CD4-positive, alpha-beta memory T cell (primary cell): ENCODE data around the gene ARMC3. TPM values are rescaled to one million over a fixed set of nuclear protein-coding genes. Genes with fewer than 3 reads are reported as not detected.
A peak's percentile ranks its signal among the peaks of the same experiment; 100 is the strongest.

Source experiments
- CTCF ChIA-PET: fragments of 350-600 bp; sonication (Branson Sonifier 250); formaldehyde crosslinking; loops from one replicate; lab custom pipeline; 2021; ENCODE audit warnings: inconsistent platforms; ENCODE audit not compliant: partially characterized antibody; lab: Charles Lee
- POLR2A ChIA-PET: fragments of 350-600 bp; sonication (Branson Sonifier 250); formaldehyde crosslinking; loops from one replicate; lab custom pipeline; 2021; ENCODE audit not compliant: partially characterized antibody; lab: Charles Lee
- DNase-seq, 5 donors: peaks; one replicate each; pipeline versions ENCODE4 v3.0.0 to v3.0.0-alpha.2; 2020 to 2022; ENCODE audit warnings: mixed read lengths in 1 of 5
- H3K27ac ChIP-seq: one replicate; pipeline ENCODE4 v1.7.0; 2013; ENCODE audit warnings: low read depth, low read length
- H3K27me3 ChIP-seq: 2 replicates; pipeline ENCODE4 v1.7.0; 2013; ENCODE audit warnings: mild to moderate bottlenecking, low read length, moderate library complexity; ENCODE audit not compliant: insufficient read depth
- H3K36me3 ChIP-seq: 2 replicates; pipeline ENCODE4 v1.7.0; 2013; ENCODE audit warnings: mild to moderate bottlenecking, low read length, moderate library complexity; ENCODE audit not compliant: insufficient read depth
- H3K4me1 ChIP-seq: 2 replicates; pipeline ENCODE4 v1.7.0; 2013; ENCODE audit warnings: mild to moderate bottlenecking, low read length, moderate library complexity; ENCODE audit not compliant: insufficient read depth
- H3K4me3 ChIP-seq, 2 donors: one replicate each; pipeline ENCODE4 v1.7.0; 2013; ENCODE audit warnings: low read length in 2 of 2, mild to moderate bottlenecking in 1 of 2
- H3K9me3 ChIP-seq, 2 donors: one replicate each; pipeline ENCODE4 v1.7.0; 2013; ENCODE audit warnings: low read length in 2 of 2, control low read depth in 1 of 2; ENCODE audit not compliant: control insufficient read depth in 1 of 2
- H3K27ac Mint-ChIP-seq, 7 donors: one replicate each; pipeline ENCODE4 v1.8.0; 2020 to 2021; ENCODE audit warnings: mixed read lengths in 7 of 7, mild to moderate bottlenecking in 6 of 7, inconsistent platforms in 3 of 7, moderate library complexity in 3 of 7
- H3K27me3 Mint-ChIP-seq, 2 donors: one replicate each; pipeline ENCODE4 v1.8.0; 2020 to 2021; ENCODE audit warnings: mixed read lengths in 2 of 2
- H3K36me3 Mint-ChIP-seq, 2 donors: one replicate each; pipeline ENCODE4 v1.8.0; 2020 to 2021; ENCODE audit warnings: mixed read lengths in 2 of 2, inconsistent platforms in 1 of 2, mild to moderate bottlenecking in 1 of 2
- H3K4me1 Mint-ChIP-seq, 4 donors: one replicate each; pipeline ENCODE4 v1.8.0; 2020 to 2021; ENCODE audit warnings: mixed read lengths in 4 of 4, mild to moderate bottlenecking in 1 of 4
- H3K4me3 Mint-ChIP-seq, 8 donors: one replicate each; pipeline ENCODE4 v1.8.0; 2020 to 2021; ENCODE audit warnings: mixed read lengths in 8 of 8, mild to moderate bottlenecking in 7 of 8, moderate library complexity in 6 of 8, inconsistent platforms in 3 of 8
- H3K9me3 Mint-ChIP-seq, 8 donors: one replicate each; pipeline ENCODE4 v1.8.0; 2020 to 2021; ENCODE audit warnings: mixed read lengths in 8 of 8, mild to moderate bottlenecking in 5 of 8, inconsistent platforms in 3 of 8, moderate library complexity in 1 of 8
- intact Hi-C: fragments of 100-400 bp; cut with micrococcal nuclease; formaldehyde crosslinking; loops from one replicate; pipeline ENCODE4 v1.15.1; 2023
- polyA plus RNA-seq, 2 donors: library from polyadenylated mRNA; unstranded; fragments of 300-500 nt; fragmentation: Illumina TruSeq; gene quantifications; one replicate each; pipeline ENCODE4 v1.2.3, GENCODE V29; 2021
- total RNA-seq, 2 experiments: library from RNA; stranded (reverse); gene quantifications; one replicate each; pipeline ENCODE4 v1.2.3, GENCODE V29; 2021

The ARMC3 gene
- total RNA-seq: not detected
- not detected for polyA plus RNA-seq

GRCh38 chr10:22927661-22928403 lies at the start of gene ARMC3:
Gene ARMC3 (plus strand): TSS chr10:22928053. CDS start chr10:22931997, 3,944 bp downstream.
- peak; percentile 66 to 77 (median 75) for DNase-seq
- intact Hi-C loops: no loop called here
- Mint-ChIP-seq H3K4me1 (peaks cover 0 to 1% (median 0%) of the 10 kb centered on the region in 4 donors), H3K4me3 (no peak within 1 kb of the TSS), H3K27ac (peak within 1 kb of the TSS in 1 of 7 donors; percentile 69), H3K27me3 (peaks cover 5 to 10% of the 10 kb centered on the region in 2 donors), H3K36me3 (no peaks in the 10 kb centered on the region), H3K9me3 (peaks cover 0 to 6% (median under 1%) of the 10 kb centered on the region in 8 donors)
- Histone ChIP-seq H3K27me3 (peaks cover 14% of the 10 kb centered on the region), H3K9me3 (no peaks in the 10 kb centered on the region), H3K4me3 (peak within 1 kb of the TSS; percentile 40 to 43), H3K27ac (no peak within 1 kb of the TSS), H3K36me3 (no peaks in the 10 kb centered on the region), H3K4me1 (peaks cover 6% of the 10 kb centered on the region)
- ChIA-PET POLR2A (interaction anchor here (0.6 kb wide), 1 partner anchor 301 kb away, joined by 3 read pairs; no protein-coding TSS in a partner anchor), CTCF (interaction anchor here (1.1 kb wide), 1 partner anchor 11 kb away, joined by 3 read pairs; no protein-coding TSS in a partner anchor)

GRCh38 chr10:22891797-22892196 lies 36.1 kb upstream of the ARMC3 start:
- POLR2A ChIA-PET: no interaction called here
- no peak for DNase-seq

GRCh38 chr10:22893781-22894180 lies 34.1 kb upstream of the ARMC3 start:
- Histone ChIP-seq H3K27ac (no peak overlapping the region), H3K27me3 (no peaks in the 10 kb centered on the region), H3K4me1 (no peaks in the 10 kb centered on the region), H3K36me3 (no peaks in the 10 kb centered on the region), H3K9me3 (no peaks in the 10 kb centered on the region), H3K4me3 (no peak overlapping the region)
- ChIA-PET POLR2A (no interaction called here), CTCF (no interaction called here)
- no peak overlapping the region for H3K27ac Mint-ChIP-seq
- no peak overlapping the region for H3K4me3 Mint-ChIP-seq
- peaks cover 2 to 6% of the 10 kb centered on the region in 2 donors for H3K36me3 Mint-ChIP-seq
- intact Hi-C loops: no loop called here
- peaks cover 0 to 41% (median 23%) of the 10 kb centered on the region in 8 donors for H3K9me3 Mint-ChIP-seq
- no peaks in the 10 kb centered on the region for H3K4me1 Mint-ChIP-seq
- DNase-seq: no peak
- peaks cover 0 to 2% of the 10 kb centered on the region in 2 donors for H3K27me3 Mint-ChIP-seq

More at GRCh38 chr10:22891797-22892196, 36.1 kb upstream of the ARMC3 start:
- H3K27me3 Mint-ChIP-seq: peaks cover 0 to 5% of the 10 kb centered on the region in 2 donors
- CTCF ChIA-PET: no interaction called here
- no peaks in the 10 kb centered on the region for H3K4me1 Mint-ChIP-seq
- Histone ChIP-seq H3K27ac (no peak overlapping the region), H3K9me3 (no peaks in the 10 kb centered on the region), H3K36me3 (no peaks in the 10 kb centered on the region), H3K4me1 (no peaks in the 10 kb centered on the region), H3K27me3 (no peaks in the 10 kb centered on the region), H3K4me3 (no peak overlapping the region)
- no peak overlapping the region for H3K4me3 Mint-ChIP-seq
- peaks cover 3 to 60% (median 35%) of the 10 kb centered on the region in 8 donors for H3K9me3 Mint-ChIP-seq
- intact Hi-C loops: no loop called here
- H3K27ac Mint-ChIP-seq: no peak overlapping the region
- H3K36me3 Mint-ChIP-seq: peaks cover 6 to 7% of the 10 kb centered on the region in 2 donors

DNA sequence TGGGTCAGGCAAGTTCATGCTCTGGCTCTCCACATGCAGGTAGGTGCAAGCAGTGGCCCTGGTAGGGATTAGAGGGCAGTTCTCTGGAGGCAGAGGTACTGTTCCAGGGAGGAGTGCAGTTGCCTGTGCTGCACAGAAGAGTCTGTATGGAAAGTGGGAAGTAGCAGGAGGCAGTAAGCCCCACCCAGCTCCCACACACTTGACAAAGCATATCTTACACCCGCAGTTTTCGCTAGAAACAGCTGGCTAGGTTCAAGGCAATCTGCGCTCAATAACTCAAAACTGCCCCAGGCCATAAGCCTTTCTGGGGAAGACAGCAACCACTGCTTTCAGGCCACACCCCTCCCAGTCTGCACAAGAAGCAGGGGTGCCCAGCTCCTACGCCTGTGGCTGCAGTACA lies 33.1 kb upstream of the ARMC3 start:
- H3K27me3 ChIP-seq: no peaks in the 10 kb centered on the region
- intact Hi-C loops: no loop called here
- H3K4me3 ChIP-seq: no peak overlapping the region
- Mint-ChIP-seq H3K27me3 (peaks cover 0 to 2% of the 10 kb centered on the region in 2 donors), H3K4me1 (no peaks in the 10 kb centered on the region), H3K36me3 (peaks cover 2 to 6% of the 10 kb centered on the region in 2 donors), H3K9me3 (peaks cover 0 to 35% (median 21%) of the 10 kb centered on the region in 8 donors), H3K27ac (no peak overlapping the region), H3K4me3 (no peak overlapping the region)
- POLR2A ChIA-PET: no interaction called here
- no peaks in the 10 kb centered on the region for H3K4me1 ChIP-seq
- DNase-seq: no peak
- CTCF ChIA-PET: interaction anchor here (0.6 kb wide), 1 partner anchor 69 kb away, joined by 3 read pairs; no protein-coding TSS in a partner anchor
- H3K9me3 ChIP-seq: no peaks in the 10 kb centered on the region
- no peak overlapping the region for H3K27ac ChIP-seq
- no peaks in the 10 kb centered on the region for H3K36me3 ChIP-seq

DNA sequence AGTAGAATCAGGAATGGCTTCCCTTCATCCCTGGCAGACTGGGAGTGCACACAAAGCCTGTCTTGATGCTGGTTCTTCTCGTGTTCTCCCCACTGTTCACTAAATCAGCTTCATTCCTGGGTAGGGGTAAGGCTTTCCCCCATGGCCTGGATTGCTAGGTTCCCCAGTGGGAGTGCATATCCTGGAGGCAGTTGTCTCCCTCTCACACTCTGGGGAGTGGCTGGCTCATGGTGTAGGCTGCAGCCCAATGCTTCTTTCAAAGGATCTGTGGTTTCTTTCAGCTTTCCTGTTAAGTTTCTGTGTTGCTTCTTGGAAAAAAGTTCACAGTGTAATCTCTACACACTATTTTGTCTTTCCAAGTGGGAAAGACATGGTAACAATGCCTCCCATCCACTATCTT lies 32.6 kb upstream of the ARMC3 start:
- H3K4me3 ChIP-seq: no peak overlapping the region
- peaks cover 0 to 29% (median 18%) of the 10 kb centered on the region in 8 donors for H3K9me3 Mint-ChIP-seq
- CTCF ChIA-PET: interaction anchor here (0.6 kb wide), 1 partner anchor 69 kb away, joined by 3 read pairs; no protein-coding TSS in a partner anchor
- intact Hi-C loops: no loop called here
- no peak overlapping the region for H3K27ac Mint-ChIP-seq
- no peaks in the 10 kb centered on the region for H3K4me1 ChIP-seq
- H3K4me1 Mint-ChIP-seq: no peaks in the 10 kb centered on the region
- H3K4me3 Mint-ChIP-seq: no peak overlapping the region
- H3K27me3 ChIP-seq: no peaks in the 10 kb centered on the region
- H3K36me3 Mint-ChIP-seq: peaks cover 2 to 6% of the 10 kb centered on the region in 2 donors
- no peaks in the 10 kb centered on the region for H3K9me3 ChIP-seq
- DNase-seq: no peak
- H3K27me3 Mint-ChIP-seq: peaks cover 0 to 2% of the 10 kb centered on the region in 2 donors
- POLR2A ChIA-PET: no interaction called here
- H3K27ac ChIP-seq: no peak overlapping the region
- H3K36me3 ChIP-seq: no peaks in the 10 kb centered on the region

DNA sequence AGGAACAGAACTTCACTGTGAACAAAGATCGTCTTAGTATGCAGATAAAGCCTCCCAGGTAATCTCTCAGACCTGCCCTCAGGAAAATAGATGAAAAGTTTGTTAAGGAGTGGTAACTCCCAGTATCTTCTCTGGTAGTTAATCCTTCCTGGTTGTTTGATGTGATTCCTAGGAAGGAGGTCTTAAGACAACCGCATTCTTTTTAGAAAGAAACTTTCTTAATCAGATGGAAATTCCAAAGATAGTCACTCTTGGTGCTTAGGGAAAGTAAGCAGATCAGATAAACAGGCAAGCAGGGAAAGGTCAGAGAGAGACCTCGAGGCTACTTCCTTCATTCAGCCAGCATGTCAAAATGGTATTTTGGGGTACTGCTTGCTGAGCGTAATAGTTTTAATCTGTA lies 30.5 kb upstream of the ARMC3 start:
- no peak for DNase-seq
- H3K27ac ChIP-seq: no peak overlapping the region
- CTCF ChIA-PET: no interaction called here
- H3K9me3 Mint-ChIP-seq: peaks cover 0 to 17% (median 9%) of the 10 kb centered on the region in 8 donors
- no peak overlapping the region for H3K4me3 ChIP-seq
- peaks cover 0 to 2% of the 10 kb centered on the region in 2 donors for H3K27me3 Mint-ChIP-seq
- no peaks in the 10 kb centered on the region for H3K27me3 ChIP-seq
- no peak overlapping the region for H3K4me3 Mint-ChIP-seq
- H3K4me1 Mint-ChIP-seq: no peaks in the 10 kb centered on the region
- POLR2A ChIA-PET: no interaction called here
- peaks cover 3 to 6% of the 10 kb centered on the region in 2 donors for H3K36me3 Mint-ChIP-seq
- no peaks in the 10 kb centered on the region for H3K9me3 ChIP-seq
- no peak overlapping the region for H3K27ac Mint-ChIP-seq
- H3K36me3 ChIP-seq: no peaks in the 10 kb centered on the region
- intact Hi-C loops: no loop called here
- no peaks in the 10 kb centered on the region for H3K4me1 ChIP-seq

DNA sequence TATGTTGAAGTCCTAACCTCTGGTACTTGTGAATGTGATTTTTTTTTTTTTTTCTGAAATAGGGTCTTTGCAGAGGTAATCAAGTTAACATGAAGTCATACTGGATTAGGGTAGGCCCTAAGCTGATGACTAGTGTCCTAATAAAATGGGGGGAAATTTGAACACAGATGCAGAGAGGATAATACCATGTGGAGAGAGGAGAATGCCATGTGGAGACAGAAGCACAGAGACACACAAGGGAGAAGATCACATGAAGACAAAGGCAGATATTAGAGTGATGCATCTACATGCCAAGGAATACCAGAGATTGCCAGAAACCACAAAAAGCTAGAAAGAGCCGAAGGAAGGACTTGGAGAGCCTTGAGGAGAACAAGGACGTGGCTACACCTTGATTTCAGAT lies 28.5 kb upstream of the ARMC3 start:
- CTCF ChIA-PET: no interaction called here
- no peak overlapping the region for H3K27ac ChIP-seq
- H3K4me1 Mint-ChIP-seq: no peaks in the 10 kb centered on the region
- no peak for DNase-seq
- H3K36me3 ChIP-seq: no peaks in the 10 kb centered on the region
- no peak overlapping the region for H3K27ac Mint-ChIP-seq
- H3K9me3 ChIP-seq: no peaks in the 10 kb centered on the region
- intact Hi-C loops: no loop called here
- no peak overlapping the region for H3K4me3 Mint-ChIP-seq
- peaks cover 0 to 2% of the 10 kb centered on the region in 2 donors for H3K36me3 Mint-ChIP-seq
- H3K27me3 ChIP-seq: no peaks in the 10 kb centered on the region
- H3K9me3 Mint-ChIP-seq: peaks cover 0 to 14% (median 5%) of the 10 kb centered on the region in 8 donors
- no peak overlapping the region for H3K4me3 ChIP-seq
- POLR2A ChIA-PET: no interaction called here
- H3K4me1 ChIP-seq: no peaks in the 10 kb centered on the region
- H3K27me3 Mint-ChIP-seq: peaks cover 0 to 2% of the 10 kb centered on the region in 2 donors
